ENCODE data around the gene CDT1. TPM values are rescaled to one million over a fixed set of nuclear protein-coding genes. Genes with fewer than 3 reads are reported as not detected.

Gene CDT1
- total RNA-seq, 4 donors from 2014 or later: 0.44 to 1.5 (median 1.4) TPM; not detected in 1

- WGBS, 2 donors: 76 to 79% methylated on average over 11 to 20 of the region's 24 CpGs
- peaks cover 0 to 22% (median 0%) of the 10 kb centered on the region in 3 donors for H3K36me3 ChIP-seq
- no peak overlapping the region for H3K4me3 ChIP-seq
- H3K27ac ChIP-seq: peak overlapping the region in 1 of 4 donors; percentile 65
- peaks cover 0 to 56% (median 9%) of the 10 kb centered on the region in 4 donors for H3K4me1 ChIP-seq
- H3K27me3 ChIP-seq: no peaks in the 10 kb centered on the region
- TF ChIP-seq EP300 (IDR thresholded peaks at IDR 0.05) (no peak), POLR2A (IDR thresholded peaks at IDR 0.05) (no peak)
- TF ChIP-seq, protein P1, sequence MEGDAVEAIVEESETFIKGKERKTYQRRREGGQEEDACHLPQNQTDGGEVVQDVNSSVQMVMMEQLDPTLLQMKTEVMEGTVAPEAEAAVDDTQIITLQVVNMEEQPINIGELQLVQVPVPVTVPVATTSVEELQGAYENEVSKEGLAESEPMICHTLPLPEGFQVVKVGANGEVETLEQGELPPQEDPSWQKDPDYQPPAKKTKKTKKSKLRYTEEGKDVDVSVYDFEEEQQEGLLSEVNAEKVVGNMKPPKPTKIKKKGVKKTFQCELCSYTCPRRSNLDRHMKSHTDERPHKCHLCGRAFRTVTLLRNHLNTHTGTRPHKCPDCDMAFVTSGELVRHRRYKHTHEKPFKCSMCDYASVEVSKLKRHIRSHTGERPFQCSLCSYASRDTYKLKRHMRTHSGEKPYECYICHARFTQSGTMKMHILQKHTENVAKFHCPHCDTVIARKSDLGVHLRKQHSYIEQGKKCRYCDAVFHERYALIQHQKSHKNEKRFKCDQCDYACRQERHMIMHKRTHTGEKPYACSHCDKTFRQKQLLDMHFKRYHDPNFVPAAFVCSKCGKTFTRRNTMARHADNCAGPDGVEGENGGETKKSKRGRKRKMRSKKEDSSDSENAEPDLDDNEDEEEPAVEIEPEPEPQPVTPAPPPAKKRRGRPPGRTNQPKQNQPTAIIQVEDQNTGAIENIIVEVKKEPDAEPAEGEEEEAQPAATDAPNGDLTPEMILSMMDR (IDR thresholded peaks at IDR 0.05): no peak
- H3K9me3 ChIP-seq: peaks cover 0 to 8% (median 0%) of the 10 kb centered on the region in 4 donors
- DNase-seq (ENCODE audit: low spot score in 2 of 2): no peak
Observed at GRCh38 chr16:88760424-88761142, 43.0 kb upstream of the CDT1 start.

GRCh38 chr16:88761143-88761534 lies 42.5 kb upstream of the CDT1 start:
- no peak overlapping the region for H3K4me3 ChIP-seq
- H3K27ac ChIP-seq: no peak overlapping the region
- WGBS, 2 donors: 91% methylated on average over 7 to 10 of the region's 11 CpGs

GRCh38 chr16:88761830-88762229 lies 41.8 kb upstream of the CDT1 start:
- peaks cover 0 to 64% (median 9%) of the 10 kb centered on the region in 4 donors for H3K4me1 ChIP-seq
- peak overlapping the region in 1 of 4 donors; percentile 5 for H3K27ac ChIP-seq
- TF ChIP-seq POLR2A (IDR thresholded peaks at IDR 0.05): no peak
- TF ChIP-seq EP300 (IDR thresholded peaks at IDR 0.05): no peak
- TF ChIP-seq, protein P1 (IDR thresholded peaks at IDR 0.05): no peak

More at GRCh38 chr16:88761143-88761534, 42.5 kb upstream of the CDT1 start:
- peaks cover 0 to 8% (median 0%) of the 10 kb centered on the region in 4 donors for H3K9me3 ChIP-seq
- H3K36me3 ChIP-seq: peaks cover 0 to 26% (median 0%) of the 10 kb centered on the region in 3 donors
- peaks cover 0 to 57% (median 9%) of the 10 kb centered on the region in 4 donors for H3K4me1 ChIP-seq
- no peak for DNase-seq (ENCODE audit: low spot score in 2 of 2)
- TF ChIP-seq EP300 (IDR thresholded peaks at IDR 0.05) (no peak), POLR2A (IDR thresholded peaks at IDR 0.05) (no peak)
- TF ChIP-seq, protein P1 (IDR thresholded peaks at IDR 0.05): no peak
- no peaks in the 10 kb centered on the region for H3K27me3 ChIP-seq

DNA sequence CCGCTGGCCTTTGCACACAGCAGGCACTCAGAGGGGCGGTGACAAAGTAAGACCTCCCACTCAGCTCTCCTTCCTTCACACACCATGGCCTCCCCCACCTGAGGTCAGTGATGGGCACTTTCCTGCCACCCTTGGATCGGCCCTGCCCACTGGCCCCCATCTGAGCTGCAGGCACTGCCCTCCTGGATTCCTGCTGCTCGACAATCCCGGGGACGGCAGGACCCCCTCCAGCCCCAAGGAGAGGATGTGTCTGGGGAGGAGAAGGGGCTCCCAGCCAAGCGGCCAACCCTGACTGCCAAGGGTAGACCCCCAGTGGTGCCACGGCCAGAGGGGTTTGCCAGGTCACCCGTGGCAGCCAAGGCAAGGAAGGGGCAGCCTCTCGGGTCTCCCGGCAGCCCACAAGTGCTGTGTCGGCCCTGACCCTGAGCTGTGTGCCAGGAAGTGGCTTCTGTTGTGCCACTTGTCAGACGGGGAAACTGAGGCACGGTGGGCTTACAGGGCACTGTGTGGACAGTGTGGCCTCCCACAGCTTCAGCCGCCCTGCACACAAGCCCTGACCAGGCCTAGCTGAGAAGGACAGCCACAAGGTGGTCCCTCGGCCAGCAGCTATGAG lies 41.2 kb upstream of the CDT1 start:
- peaks cover 0 to 29% (median 0%) of the 10 kb centered on the region in 3 donors for H3K36me3 ChIP-seq
- H3K27ac ChIP-seq: peak overlapping the region in 1 of 4 donors; percentile 5
- no peak overlapping the region for H3K4me3 ChIP-seq
- peaks cover 0 to 8% (median 0%) of the 10 kb centered on the region in 4 donors for H3K9me3 ChIP-seq
- no peaks in the 10 kb centered on the region for H3K27me3 ChIP-seq
- 64 to 66% methylated on average over 9 to 11 of the region's 16 CpGs for WGBS, 2 donors
- no peak for DNase-seq (ENCODE audit: low spot score in 2 of 2)
- TF ChIP-seq POLR2A (IDR thresholded peaks at IDR 0.05) (no peak), EP300 (IDR thresholded peaks at IDR 0.05) (no peak)
- TF ChIP-seq, protein P1 (IDR thresholded peaks at IDR 0.05): no peak
- peaks cover 0 to 70% (median 12%) of the 10 kb centered on the region in 4 donors for H3K4me1 ChIP-seq

More at GRCh38 chr16:88761830-88762229, 41.8 kb upstream of the CDT1 start:
- no peaks in the 10 kb centered on the region for H3K27me3 ChIP-seq
- peaks cover 0 to 8% (median 0%) of the 10 kb centered on the region in 4 donors for H3K9me3 ChIP-seq
- 61 to 98% methylated on average over 5 to 6 of the region's 10 CpGs for WGBS, 2 donors
- no peak for DNase-seq (ENCODE audit: low spot score in 2 of 2)
- H3K4me3 ChIP-seq: no peak overlapping the region
- H3K36me3 ChIP-seq: peaks cover 0 to 29% (median 0%) of the 10 kb centered on the region in 3 donors

DNA sequence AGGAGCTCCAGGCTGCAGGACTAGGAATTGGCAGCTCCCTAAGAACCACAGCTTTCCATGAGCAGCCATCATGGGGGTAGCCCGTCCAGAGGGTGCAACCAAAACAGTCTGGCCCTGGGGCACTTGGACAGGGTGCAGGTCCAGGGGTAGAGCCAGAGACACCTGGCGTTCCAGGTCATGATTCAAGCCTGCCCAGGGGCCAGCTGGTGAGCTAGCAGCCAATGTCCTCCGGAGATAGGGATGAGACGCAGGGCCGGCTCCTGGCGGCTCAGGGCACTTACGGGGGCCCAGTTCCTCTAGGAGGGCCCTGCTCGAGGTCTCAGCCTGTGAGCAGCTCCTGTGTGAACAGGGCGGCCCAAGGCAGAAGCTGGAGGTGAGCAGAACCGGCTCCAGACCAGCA lies 40.6 kb upstream of the CDT1 start:
- Histone ChIP-seq H3K27me3 (no peaks in the 10 kb centered on the region), H3K27ac (peak overlapping the region in 2 of 4 donors; percentile 9 to 27), H3K4me1 (peaks cover 0 to 75% (median 18%) of the 10 kb centered on the region in 4 donors), H3K4me3 (no peak overlapping the region), H3K9me3 (peaks cover 0 to 8% (median 0%) of the 10 kb centered on the region in 4 donors), H3K36me3 (peaks cover 0 to 29% (median 0%) of the 10 kb centered on the region in 3 donors)
- WGBS, 2 donors: 82 to 89% methylated on average over 6 to 7 of the region's 10 CpGs
- TF ChIP-seq EP300 (IDR thresholded peaks at IDR 0.05) (no peak), POLR2A (IDR thresholded peaks at IDR 0.05) (no peak)
- TF ChIP-seq, protein P1 (IDR thresholded peaks at IDR 0.05): no peak
- no peak for DNase-seq (ENCODE audit: low spot score in 2 of 2)

Measured in tibial nerve (tissue), 4 donors.